ENCODE data around the gene ZRANB3.

DNA sequence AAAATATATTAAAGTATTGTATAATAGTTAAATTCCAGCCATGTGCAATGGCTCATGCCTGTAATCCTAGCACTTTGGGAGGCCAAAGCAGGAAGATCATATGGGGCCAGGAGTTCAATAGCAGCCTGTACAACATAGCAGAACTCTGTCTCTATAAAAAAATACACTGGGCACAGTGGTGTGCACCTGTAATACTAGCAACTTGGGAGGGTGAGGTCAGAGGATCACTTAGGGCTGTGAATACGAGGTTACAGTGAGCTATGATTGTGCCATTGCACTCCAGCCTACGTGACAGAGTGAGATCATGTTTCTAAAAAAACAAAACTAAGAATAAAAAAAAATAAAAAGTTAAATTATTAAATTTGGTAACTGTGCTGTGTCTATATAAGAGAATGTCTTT lies 36.1 kb downstream of the ZRANB3 start:
- TF ChIP-seq, protein P1, sequence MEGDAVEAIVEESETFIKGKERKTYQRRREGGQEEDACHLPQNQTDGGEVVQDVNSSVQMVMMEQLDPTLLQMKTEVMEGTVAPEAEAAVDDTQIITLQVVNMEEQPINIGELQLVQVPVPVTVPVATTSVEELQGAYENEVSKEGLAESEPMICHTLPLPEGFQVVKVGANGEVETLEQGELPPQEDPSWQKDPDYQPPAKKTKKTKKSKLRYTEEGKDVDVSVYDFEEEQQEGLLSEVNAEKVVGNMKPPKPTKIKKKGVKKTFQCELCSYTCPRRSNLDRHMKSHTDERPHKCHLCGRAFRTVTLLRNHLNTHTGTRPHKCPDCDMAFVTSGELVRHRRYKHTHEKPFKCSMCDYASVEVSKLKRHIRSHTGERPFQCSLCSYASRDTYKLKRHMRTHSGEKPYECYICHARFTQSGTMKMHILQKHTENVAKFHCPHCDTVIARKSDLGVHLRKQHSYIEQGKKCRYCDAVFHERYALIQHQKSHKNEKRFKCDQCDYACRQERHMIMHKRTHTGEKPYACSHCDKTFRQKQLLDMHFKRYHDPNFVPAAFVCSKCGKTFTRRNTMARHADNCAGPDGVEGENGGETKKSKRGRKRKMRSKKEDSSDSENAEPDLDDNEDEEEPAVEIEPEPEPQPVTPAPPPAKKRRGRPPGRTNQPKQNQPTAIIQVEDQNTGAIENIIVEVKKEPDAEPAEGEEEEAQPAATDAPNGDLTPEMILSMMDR (IDR thresholded peaks at IDR 0.05; ENCODE audit: low read length), result no peak
- TF ChIP-seq EZH2 (IDR thresholded peaks at IDR 0.05; ENCODE audit: borderline replicate concordance, low read length), result no peak

All from OCI-LY1 (cell line).